Jurkat, Clone E6-1 (cell line): ENCODE data around the gene ZFHX2.
A peak's percentile ranks its signal among the peaks of the same experiment; 100 is the strongest.

Experiments used
- DNase-seq: peaks from one replicate; pipeline ENCODE4 v3.0.0-alpha.2; 2011; ENCODE audit warnings: low read depth, low spot score
- H3K4me3 ChIP-seq: 2 replicates; pipeline ENCODE4 v1.5.1; 2011; ENCODE audit warnings: mild to moderate bottlenecking, low read length, control low read depth, moderate library complexity

Gene ZFHX2

GRCh38 chr14:23562822-23563472 lies 11.4 kb upstream of the ZFHX2 start:
- peak; percentile 49 for DNase-seq
- no peak overlapping the region for H3K4me3 ChIP-seq

- DNase-seq: no peak
- no peak overlapping the region for H3K4me3 ChIP-seq
Observed at GRCh38 chr14:23561873-23562821, 10.6 kb upstream of the ZFHX2 start.

- no peak overlapping the region for H3K4me3 ChIP-seq
- no peak for DNase-seq
Observed at GRCh38 chr14:23561259-23561658, 9.7 kb upstream of the ZFHX2 start.

GRCh38 chr14:23559926-23560520 lies 8.5 kb upstream of the ZFHX2 start:
- H3K4me3 ChIP-seq: no peak overlapping the region
- no peak for DNase-seq

GRCh38 chr14:23559010-23559925 lies 7.7 kb upstream of the ZFHX2 start:
- no peak overlapping the region for H3K4me3 ChIP-seq
- no peak for DNase-seq

GRCh38 chr14:23558346-23559009 lies 6.9 kb upstream of the ZFHX2 start:
- H3K4me3 ChIP-seq: no peak overlapping the region
- DNase-seq: no peak

GRCh38 chr14:23557946-23558345 lies 6.4 kb upstream of the ZFHX2 start:
- H3K4me3 ChIP-seq: no peak overlapping the region
- no peak for DNase-seq

- no peak for DNase-seq
- no peak overlapping the region for H3K4me3 ChIP-seq
Observed at GRCh38 chr14:23557521-23557920, 6.0 kb upstream of the ZFHX2 start.

- H3K4me3 ChIP-seq: peak overlapping the region; percentile 84
Observed at GRCh38 chr14:23556700-23557440, 5.3 kb upstream of the ZFHX2 start.

GRCh38 chr14:23555882-23556699 lies 4.5 kb upstream of the ZFHX2 start, which contains the start of gene THTPA:
THTPA (plus strand) TSS chr14:23556271; CDS start chr14:23556758, 487 bp downstream.
- H3K4me3 ChIP-seq: peak within 1 kb of the TSS; percentile 84
- DNase-seq: peak; percentile 88

More at GRCh38 chr14:23556700-23557440, 5.3 kb upstream of the ZFHX2 start:
- no peak for DNase-seq

GRCh38 chr14:23555533-23555881 lies 3.9 kb upstream of the ZFHX2 start:
- DNase-seq: no peak

GRCh38 chr14:23550812-23551265 lies 726 bp downstream of the ZFHX2 start:
- no peak for DNase-seq
- peak overlapping the region; percentile 80 for H3K4me3 ChIP-seq

More at GRCh38 chr14:23555533-23555881, 3.9 kb upstream of the ZFHX2 start:
- H3K4me3 ChIP-seq: peak overlapping the region; percentile 84

- peak overlapping the region; percentile 80; the same call in 1 of the 2 replicates for H3K4me3 ChIP-seq
- DNase-seq: no peak
Observed at GRCh38 chr14:23550131-23550811, 1.3 kb downstream of the ZFHX2 start.

GRCh38 chr14:23548351-23549318 lies 2.9 kb downstream of the ZFHX2 start:
- no peak for DNase-seq
- H3K4me3 ChIP-seq: no peak overlapping the region

- no peak overlapping the region for H3K4me3 ChIP-seq
- DNase-seq: no peak
Observed at GRCh38 chr14:23547924-23548323, 3.6 kb downstream of the ZFHX2 start.
